ENCODE measurements around the gene UIMC1. TPM values are rescaled to one million over a fixed set of nuclear protein-coding genes. Genes with fewer than 3 reads are reported as not detected.

UIMC1 gene
- polyA plus RNA-seq, 4 donors = 17.8 to 25.2 (median 21.8) TPM

- no peak overlapping the region for H3K27ac ChIP-seq (ENCODE audit: low read depth in 1 of 3, low read length in 2 of 3)
- no peaks in the 10 kb centered on the region for H3K27me3 ChIP-seq (ENCODE audit: control insufficient read depth in 3 of 3, insufficient read depth in 3 of 3, low read length in 3 of 3)
- 80 to 92% (median 84%) methylated on average over 3 of the region's 3 CpGs for WGBS, 3 donors
- peaks cover 2 to 28% (median 6%) of the 10 kb centered on the region in 3 donors for H3K36me3 ChIP-seq (ENCODE audit: control insufficient read depth in 3 of 3, insufficient read depth in 2 of 3, low read depth in 1 of 3, low read length in 3 of 3)
- FAIRE-seq = no peak
- H3K9me3 ChIP-seq (ENCODE audit: control insufficient read depth in 2 of 2, insufficient read depth in 1 of 2, low read depth in 1 of 2, low read length in 1 of 2) = no peaks in the 10 kb centered on the region
- peaks cover 0 to 20% (median 0%) of the 10 kb centered on the region in 3 donors for H3K4me1 ChIP-seq (ENCODE audit: control insufficient read depth in 3 of 3, insufficient read depth in 2 of 3, low read depth in 1 of 3, low read length in 2 of 3)
- no peak overlapping the region for H3K4me3 ChIP-seq (ENCODE audit: low read depth in 1 of 3, low read length in 3 of 3)
- no peak for DNase-seq
Observed at GRCh38 chr5:177040814-177041420, 34.3 kb upstream of the UIMC1 start.

DNA sequence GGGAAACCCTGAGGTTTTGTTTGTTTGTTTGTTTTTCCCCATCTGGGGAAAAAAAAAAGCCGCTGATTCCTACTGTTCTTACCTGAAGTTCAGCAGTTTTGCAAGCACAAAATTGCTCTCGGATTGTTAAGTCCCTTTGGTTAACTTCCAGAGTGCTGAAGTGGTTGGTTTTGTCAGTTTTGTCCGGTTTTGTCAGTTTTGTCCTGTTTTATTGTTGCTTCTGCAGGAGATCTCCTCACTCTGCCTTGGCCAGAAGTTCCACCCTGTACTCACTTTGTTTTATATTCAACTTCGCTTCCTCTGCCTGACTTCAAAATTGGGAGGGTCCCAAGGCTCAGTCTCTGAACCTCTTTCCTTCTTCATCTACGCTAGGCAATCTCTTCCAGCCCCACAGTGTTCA lies 30.3 kb upstream of the UIMC1 start:
- Histone ChIP-seq H3K36me3 (ENCODE audit: control insufficient read depth in 3 of 3, insufficient read depth in 2 of 3, low read depth in 1 of 3, low read length in 3 of 3) (peaks cover 0 to 26% (median 0%) of the 10 kb centered on the region in 3 donors), H3K27me3 (ENCODE audit: control insufficient read depth in 3 of 3, insufficient read depth in 3 of 3, low read length in 3 of 3) (no peaks in the 10 kb centered on the region), H3K9me3 (ENCODE audit: control insufficient read depth in 2 of 2, insufficient read depth in 1 of 2, low read depth in 1 of 2, low read length in 1 of 2) (no peaks in the 10 kb centered on the region), H3K27ac (ENCODE audit: low read depth in 1 of 3, low read length in 2 of 3) (no peak overlapping the region), H3K4me3 (ENCODE audit: low read depth in 1 of 3, low read length in 3 of 3) (no peak overlapping the region), H3K4me1 (ENCODE audit: control insufficient read depth in 3 of 3, insufficient read depth in 2 of 3, low read depth in 1 of 3, low read length in 2 of 3) (peaks cover 0 to 5% (median 0%) of the 10 kb centered on the region in 3 donors)
- FAIRE-seq (no peak), DNase-seq (no peak)
- WGBS, 3 donors = 84 to 97% (median 97%) methylated on average over 5 of the region's 5 CpGs

GRCh38 chr5:177036443-177036842 lies 29.9 kb upstream of the UIMC1 start:
- no peaks in the 10 kb centered on the region for H3K9me3 ChIP-seq (ENCODE audit: control insufficient read depth in 2 of 2, insufficient read depth in 1 of 2, low read depth in 1 of 2, low read length in 1 of 2)
- H3K4me1 ChIP-seq (ENCODE audit: control insufficient read depth in 3 of 3, insufficient read depth in 2 of 3, low read depth in 1 of 3, low read length in 2 of 3) = peaks cover 0 to 5% (median 0%) of the 10 kb centered on the region in 3 donors
- DNase-seq = no peak
- FAIRE-seq = no peak
- no peaks in the 10 kb centered on the region for H3K27me3 ChIP-seq (ENCODE audit: control insufficient read depth in 3 of 3, insufficient read depth in 3 of 3, low read length in 3 of 3)
- H3K36me3 ChIP-seq (ENCODE audit: control insufficient read depth in 3 of 3, insufficient read depth in 2 of 3, low read depth in 1 of 3, low read length in 3 of 3) = peaks cover 0 to 26% (median 0%) of the 10 kb centered on the region in 3 donors
- H3K4me3 ChIP-seq (ENCODE audit: low read depth in 1 of 3, low read length in 3 of 3) = no peak overlapping the region
- 72 to 79% (median 78%) methylated on average over 5 of the region's 5 CpGs for WGBS, 3 donors
- no peak overlapping the region for H3K27ac ChIP-seq (ENCODE audit: low read depth in 1 of 3, low read length in 2 of 3)

DNA sequence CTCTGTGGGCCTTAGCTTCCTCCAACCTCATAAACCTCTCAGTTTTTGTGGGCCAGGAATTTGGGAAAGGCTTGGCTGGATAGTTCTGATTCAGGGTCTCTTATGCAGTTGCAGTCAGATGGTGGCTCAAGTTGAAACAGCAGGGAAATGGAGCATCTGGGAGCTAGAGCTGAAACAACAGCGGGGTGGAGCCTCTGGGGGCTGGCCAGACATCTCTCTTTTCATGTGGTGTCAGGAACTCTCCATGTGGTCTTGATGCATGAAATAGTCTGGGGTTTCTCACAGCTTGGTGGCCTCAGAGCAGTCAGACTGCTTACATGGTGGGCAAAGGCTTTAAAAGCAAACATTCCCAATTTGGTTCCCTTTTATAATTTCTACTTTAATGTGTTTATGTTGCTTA lies 29.4 kb upstream of the UIMC1 start:
- DNase-seq (no peak), FAIRE-seq (no peak)
- H3K36me3 ChIP-seq (ENCODE audit: control insufficient read depth in 3 of 3, insufficient read depth in 2 of 3, low read depth in 1 of 3, low read length in 3 of 3) = peaks cover 0 to 26% (median 0%) of the 10 kb centered on the region in 3 donors
- H3K27me3 ChIP-seq (ENCODE audit: control insufficient read depth in 3 of 3, insufficient read depth in 3 of 3, low read length in 3 of 3) = no peaks in the 10 kb centered on the region
- H3K27ac ChIP-seq (ENCODE audit: low read depth in 1 of 3, low read length in 2 of 3) = no peak overlapping the region
- no peak overlapping the region for H3K4me3 ChIP-seq (ENCODE audit: low read depth in 1 of 3, low read length in 3 of 3)
- peaks cover 0 to 2% of the 10 kb centered on the region in 2 donors for H3K9me3 ChIP-seq (ENCODE audit: control insufficient read depth in 2 of 2, insufficient read depth in 1 of 2, low read depth in 1 of 2, low read length in 1 of 2)
- WGBS, 3 donors = 61 to 91% (median 89%) methylated on average over 1 of the region's 1 CpG
- peaks cover 0 to 5% (median 0%) of the 10 kb centered on the region in 3 donors for H3K4me1 ChIP-seq (ENCODE audit: control insufficient read depth in 3 of 3, insufficient read depth in 2 of 3, low read depth in 1 of 3, low read length in 2 of 3)

DNA sequence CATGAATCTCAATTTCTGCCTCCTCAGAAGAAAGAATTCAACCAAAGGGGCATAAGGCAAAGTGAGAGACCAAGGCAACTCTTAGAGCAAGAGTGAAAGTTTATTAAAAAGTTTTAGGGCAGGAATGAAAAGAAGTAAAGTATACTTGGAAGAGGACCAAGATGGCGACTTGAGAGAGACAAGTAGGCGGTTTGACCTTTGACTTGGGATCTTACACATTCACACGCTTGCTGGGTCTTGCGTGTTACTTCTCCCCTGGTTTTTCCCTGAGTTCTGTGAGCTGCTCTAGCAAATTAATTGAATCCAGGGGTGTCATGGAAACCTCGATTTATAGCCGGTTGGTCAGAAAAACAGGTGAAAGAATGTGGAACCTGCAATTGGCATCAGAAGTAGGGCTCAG lies 22.9 kb upstream of the UIMC1 start:
- 89 to 93% (median 93%) methylated on average over 6 of the region's 6 CpGs for WGBS, 3 donors
- no peaks in the 10 kb centered on the region for H3K4me1 ChIP-seq (ENCODE audit: control insufficient read depth in 3 of 3, insufficient read depth in 2 of 3, low read depth in 1 of 3, low read length in 2 of 3)
- H3K27me3 ChIP-seq (ENCODE audit: control insufficient read depth in 3 of 3, insufficient read depth in 3 of 3, low read length in 3 of 3) = no peaks in the 10 kb centered on the region
- DNase-seq (no peak), FAIRE-seq (no peak)
- H3K9me3 ChIP-seq (ENCODE audit: control insufficient read depth in 2 of 2, insufficient read depth in 1 of 2, low read depth in 1 of 2, low read length in 1 of 2) = peaks cover 0 to 8% of the 10 kb centered on the region in 2 donors
- peaks cover 0 to 25% (median 0%) of the 10 kb centered on the region in 3 donors for H3K36me3 ChIP-seq (ENCODE audit: control insufficient read depth in 3 of 3, insufficient read depth in 2 of 3, low read depth in 1 of 3, low read length in 3 of 3)
- H3K27ac ChIP-seq (ENCODE audit: low read depth in 1 of 3, low read length in 2 of 3) = no peak overlapping the region
- no peak overlapping the region for H3K4me3 ChIP-seq (ENCODE audit: low read depth in 1 of 3, low read length in 3 of 3)

- WGBS, 3 donors = 97 to 100% (median 100%) methylated on average over 2 of the region's 2 CpGs
- Histone ChIP-seq H3K4me3 (ENCODE audit: low read depth in 1 of 3, low read length in 3 of 3) (no peak overlapping the region), H3K27me3 (ENCODE audit: control insufficient read depth in 3 of 3, insufficient read depth in 3 of 3, low read length in 3 of 3) (no peaks in the 10 kb centered on the region), H3K9me3 (ENCODE audit: control insufficient read depth in 2 of 2, insufficient read depth in 1 of 2, low read depth in 1 of 2, low read length in 1 of 2) (peaks cover 0 to 8% of the 10 kb centered on the region in 2 donors), H3K36me3 (ENCODE audit: control insufficient read depth in 3 of 3, insufficient read depth in 2 of 3, low read depth in 1 of 3, low read length in 3 of 3) (peaks cover 0 to 20% (median 0%) of the 10 kb centered on the region in 3 donors), H3K4me1 (ENCODE audit: control insufficient read depth in 3 of 3, insufficient read depth in 2 of 3, low read depth in 1 of 3, low read length in 2 of 3) (peaks cover 0 to 6% (median 3%) of the 10 kb centered on the region in 3 donors), H3K27ac (ENCODE audit: low read depth in 1 of 3, low read length in 2 of 3) (no peak overlapping the region)
- FAIRE-seq (no peak), DNase-seq (no peak)
Observed at GRCh38 chr5:177027665-177028064, 21.1 kb upstream of the UIMC1 start.

DNA sequence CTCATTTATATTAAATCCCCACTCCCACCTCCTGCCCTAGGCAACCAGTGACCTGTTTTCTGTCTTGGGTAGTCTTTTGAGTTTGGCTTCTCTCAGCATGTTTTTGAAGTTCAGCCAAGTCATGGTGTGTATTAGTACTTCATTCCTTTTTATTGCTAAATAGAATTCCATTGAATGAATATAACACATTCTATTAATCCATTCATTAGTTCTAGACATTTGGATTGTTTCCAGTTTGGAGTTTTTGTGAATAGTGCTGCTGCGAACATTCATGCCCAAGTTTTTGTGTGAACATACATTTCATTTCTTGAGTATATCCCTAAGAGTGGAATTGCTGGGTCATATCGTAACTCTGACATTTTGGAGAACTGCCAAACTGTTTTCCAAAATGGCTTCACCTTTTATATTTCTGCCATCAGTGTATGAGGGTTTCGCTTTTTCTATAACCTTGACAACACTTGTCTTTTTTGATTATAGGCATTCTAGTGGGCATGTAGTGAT lies 18.6 kb upstream of the UIMC1 start:
- DNase-seq (no peak), FAIRE-seq (no peak)
- H3K9me3 ChIP-seq (ENCODE audit: control insufficient read depth in 2 of 2, insufficient read depth in 1 of 2, low read depth in 1 of 2, low read length in 1 of 2) = peaks cover 0 to 4% of the 10 kb centered on the region in 2 donors
- 78 to 88% (median 83%) methylated on average over 3 of the region's 3 CpGs for WGBS, 3 donors
- no peaks in the 10 kb centered on the region for H3K27me3 ChIP-seq (ENCODE audit: control insufficient read depth in 3 of 3, insufficient read depth in 3 of 3, low read length in 3 of 3)
- no peak overlapping the region for H3K4me3 ChIP-seq (ENCODE audit: low read depth in 1 of 3, low read length in 3 of 3)
- H3K27ac ChIP-seq (ENCODE audit: low read depth in 1 of 3, low read length in 2 of 3) = no peak overlapping the region
- peaks cover 0 to 11% (median 0%) of the 10 kb centered on the region in 3 donors for H3K36me3 ChIP-seq (ENCODE audit: control insufficient read depth in 3 of 3, insufficient read depth in 2 of 3, low read depth in 1 of 3, low read length in 3 of 3)
- peaks cover 3 to 6% (median 5%) of the 10 kb centered on the region in 3 donors for H3K4me1 ChIP-seq (ENCODE audit: control insufficient read depth in 3 of 3, insufficient read depth in 2 of 3, low read depth in 1 of 3, low read length in 2 of 3)

DNA sequence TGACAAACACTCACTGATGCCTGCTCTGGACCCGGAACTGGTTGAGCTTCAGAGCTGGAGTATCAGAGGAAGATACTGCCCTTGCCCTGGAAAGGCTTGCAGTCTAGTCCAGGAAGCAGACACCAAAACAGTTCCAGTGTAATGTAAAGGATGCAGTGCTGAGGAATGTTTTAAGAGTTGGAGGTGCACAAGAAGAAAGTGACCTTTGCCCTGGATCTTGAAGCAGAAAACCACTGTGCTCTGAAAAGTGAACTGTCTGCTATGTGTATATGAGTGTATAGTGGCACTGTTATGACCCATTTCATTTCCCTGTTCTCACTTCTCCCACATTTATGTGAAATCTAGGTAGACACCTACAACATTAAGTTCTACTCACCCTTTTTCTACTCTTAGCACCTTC lies 18.0 kb upstream of the UIMC1 start:
- Histone ChIP-seq H3K4me3 (ENCODE audit: low read depth in 1 of 3, low read length in 3 of 3) (no peak overlapping the region), H3K4me1 (ENCODE audit: control insufficient read depth in 3 of 3, insufficient read depth in 2 of 3, low read depth in 1 of 3, low read length in 2 of 3) (peaks cover 3 to 6% (median 5%) of the 10 kb centered on the region in 3 donors), H3K36me3 (ENCODE audit: control insufficient read depth in 3 of 3, insufficient read depth in 2 of 3, low read depth in 1 of 3, low read length in 3 of 3) (peaks cover 0 to 11% (median 0%) of the 10 kb centered on the region in 3 donors), H3K27me3 (ENCODE audit: control insufficient read depth in 3 of 3, insufficient read depth in 3 of 3, low read length in 3 of 3) (no peaks in the 10 kb centered on the region), H3K9me3 (ENCODE audit: control insufficient read depth in 2 of 2, insufficient read depth in 1 of 2, low read depth in 1 of 2, low read length in 1 of 2) (peaks cover 0 to under 1% of the 10 kb centered on the region in 2 donors), H3K27ac (ENCODE audit: low read depth in 1 of 3, low read length in 2 of 3) (no peak overlapping the region)
- no peak for DNase-seq
- WGBS, 3 donors = 91 to 96% (median 95%) methylated on average over 1 of the region's 1 CpG
- FAIRE-seq = no peak

Data from small intestine (tissue), 7 donors.